Muscle of leg (tissue), 11 donors: ENCODE measurements around the gene MNT. TPM values are rescaled to one million over a fixed set of nuclear protein-coding genes. Genes with fewer than 3 reads are reported as not detected.

Experiments used
- DNase-seq: peaks from one replicate; pipeline ENCODE4 v3.0.0; 2013
- H3K27ac ChIP-seq: one replicate; pipeline ENCODE4 v1.5.1; 2013; ENCODE audit warnings: mild to moderate bottlenecking, low read length, control low read depth
- H3K27me3 ChIP-seq: one replicate; pipeline ENCODE4 v1.6.1; 2013; ENCODE audit warnings: low read length; ENCODE audit not compliant: control insufficient read depth, insufficient read depth
- H3K36me3 ChIP-seq: one replicate; pipeline ENCODE4 v1.6.1; 2013; ENCODE audit warnings: low read length; ENCODE audit not compliant: control insufficient read depth, insufficient read depth
- H3K4me1 ChIP-seq: one replicate; pipeline ENCODE4 v1.6.1; 2013; ENCODE audit warnings: low read length; ENCODE audit not compliant: control insufficient read depth, insufficient read depth
- H3K4me3 ChIP-seq: one replicate; pipeline ENCODE4 v1.5.1; 2013; ENCODE audit warnings: low read length, control low read depth
- H3K9me3 ChIP-seq: replicated peaks from 2 replicates; pipeline ENCODE4 v1.6.1; 2013; ENCODE audit warnings: low read depth, low read length; ENCODE audit not compliant: control insufficient read depth
- WGBS: methylation state at CpG from one replicate; pipeline ENCODE4 v1.1.5; 2013; ENCODE audit warnings: missing lambda C conversion rate; ENCODE audit not compliant: insufficient coverage; 5-methylcytosine and 5-hydroxymethylcytosine counted together
- polyA plus RNA-seq, 8 donors: library from polyadenylated mRNA; unstranded; fragments of 120-200 nt; gene quantifications; one replicate each; pipeline versions ENCODE4 v1.2.1 to v1.2.3, GENCODE V29; 2013; ENCODE audit warnings: inconsistent platforms in 1 of 8, low replicate concordance in 1 of 8; ENCODE audit not compliant: insufficient read length in 8 of 8, insufficient read depth in 1 of 8
- total RNA-seq: library from RNA; stranded (reverse); fragments of 120-200 nt; gene quantifications from one replicate; pipeline ENCODE4 v1.2.4, GENCODE V29; 2013

Gene MNT
- total and polyA plus RNA-seq, 9 donors, result 8.0 to 19.3 (median 16.0) TPM

GRCh38 chr17:2364763-2365116 lies 36.1 kb downstream of the MNT start:
- Histone ChIP-seq H3K27me3 (no peaks in the 10 kb centered on the region), H3K4me1 (peaks cover 19% of the 10 kb centered on the region), H3K4me3 (no peak overlapping the region), H3K9me3 (no peaks in the 10 kb centered on the region), H3K27ac (no peak overlapping the region), H3K36me3 (peaks cover 48% of the 10 kb centered on the region)
- 86% methylated on average over 8 of the region's 12 CpGs for WGBS
- no peak for DNase-seq

DNA sequence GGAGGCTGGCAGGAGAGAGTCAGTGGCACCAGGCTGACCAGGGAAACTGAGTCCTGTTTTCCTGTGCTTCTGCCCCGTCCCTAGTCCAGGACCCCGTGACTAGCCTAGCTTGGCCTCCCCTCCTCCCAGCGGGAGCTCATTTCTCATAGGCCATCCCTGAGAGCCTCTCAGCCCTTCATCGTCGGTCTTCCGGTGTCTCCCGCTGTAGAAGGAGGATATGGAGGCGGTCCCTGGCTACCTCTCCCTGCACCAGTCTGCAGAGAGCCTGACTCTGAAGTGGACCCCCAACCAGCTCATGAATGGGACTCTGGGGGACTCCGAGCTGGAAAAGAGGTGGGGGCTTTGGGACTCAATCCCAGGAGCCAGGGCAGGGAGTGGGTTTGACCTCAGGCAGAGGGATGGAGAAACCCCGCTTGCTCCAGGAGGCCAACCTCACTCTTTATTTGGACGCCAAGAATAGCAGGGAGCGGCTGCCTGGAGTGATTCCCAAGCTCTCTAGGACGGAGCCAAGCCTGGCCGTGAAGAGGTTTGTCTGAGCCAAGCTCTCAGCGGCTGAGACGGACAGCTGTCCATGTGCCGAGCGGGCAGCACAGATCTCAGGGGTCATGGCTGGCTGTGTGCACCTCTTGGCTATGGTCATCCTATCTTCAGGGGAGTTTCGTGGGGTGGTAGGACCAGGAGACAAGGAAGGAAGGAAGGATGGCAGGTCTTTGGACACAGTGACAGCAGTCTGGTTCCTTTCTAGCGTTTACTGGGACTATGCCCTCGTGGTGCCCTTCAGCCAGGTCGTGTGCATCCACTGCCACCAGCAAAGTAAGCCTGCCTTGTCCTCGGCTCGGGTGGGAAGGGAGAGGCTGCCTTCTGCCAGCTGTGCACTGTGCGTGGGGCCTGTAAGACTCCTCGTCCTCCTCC lies 36.8 kb downstream of the MNT start:
- 52% methylated on average over 23 of the region's 26 CpGs for WGBS
- Histone ChIP-seq H3K36me3 (peaks cover 48% of the 10 kb centered on the region), H3K4me1 (peaks cover 24% of the 10 kb centered on the region), H3K9me3 (no peaks in the 10 kb centered on the region), H3K4me3 (no peak overlapping the region), H3K27me3 (no peaks in the 10 kb centered on the region), H3K27ac (no peak overlapping the region)
- DNase-seq, result peak; percentile 62

- Histone ChIP-seq H3K9me3 (no peaks in the 10 kb centered on the region), H3K27ac (no peak overlapping the region), H3K36me3 (peaks cover 47% of the 10 kb centered on the region), H3K27me3 (no peaks in the 10 kb centered on the region), H3K4me1 (peaks cover 26% of the 10 kb centered on the region), H3K4me3 (no peak overlapping the region)
- 92% methylated on average over 20 of the region's 21 CpGs for WGBS
- DNase-seq, result no peak
These were observed 37.5 kb downstream of the MNT start for GRCh38 chr17:2363318-2363717.

- WGBS, result 92% methylated on average over 12 of the region's 14 CpGs
- no peak overlapping the region for H3K27ac ChIP-seq
- H3K27me3 ChIP-seq, result no peaks in the 10 kb centered on the region
- no peak for DNase-seq
- no peak overlapping the region for H3K4me3 ChIP-seq
- peaks cover 43% of the 10 kb centered on the region for H3K36me3 ChIP-seq
- peaks cover 26% of the 10 kb centered on the region for H3K4me1 ChIP-seq
- no peaks in the 10 kb centered on the region for H3K9me3 ChIP-seq
These were observed 38.0 kb downstream of the MNT start for GRCh38 chr17:2362881-2363280.

- H3K27me3 ChIP-seq, result no peaks in the 10 kb centered on the region
- H3K4me1 ChIP-seq, result peaks cover 26% of the 10 kb centered on the region
- no peak overlapping the region for H3K4me3 ChIP-seq
- H3K9me3 ChIP-seq, result no peaks in the 10 kb centered on the region
- 93% methylated on average over 19 of the region's 19 CpGs for WGBS
- H3K36me3 ChIP-seq, result peaks cover 39% of the 10 kb centered on the region
- no peak overlapping the region for H3K27ac ChIP-seq
- no peak for DNase-seq
These were observed 38.4 kb downstream of the MNT start for GRCh38 chr17:2362416-2362815.

- Histone ChIP-seq H3K27ac (no peak overlapping the region), H3K4me1 (peaks cover 26% of the 10 kb centered on the region), H3K36me3 (peaks cover 39% of the 10 kb centered on the region), H3K27me3 (no peaks in the 10 kb centered on the region), H3K4me3 (no peak overlapping the region), H3K9me3 (no peaks in the 10 kb centered on the region)
- DNase-seq, result no peak
- WGBS, result 95% methylated on average over 19 of the region's 20 CpGs
These were observed 38.8 kb downstream of the MNT start for GRCh38 chr17:2362016-2362415.

- no peak for DNase-seq
- no peaks in the 10 kb centered on the region for H3K27me3 ChIP-seq
- no peak overlapping the region for H3K27ac ChIP-seq
- H3K36me3 ChIP-seq, result peaks cover 32% of the 10 kb centered on the region
- peaks cover 26% of the 10 kb centered on the region for H3K4me1 ChIP-seq
- no peak overlapping the region for H3K4me3 ChIP-seq
- 87% methylated on average over 13 of the region's 21 CpGs for WGBS
- no peaks in the 10 kb centered on the region for H3K9me3 ChIP-seq
These were observed 39.7 kb downstream of the MNT start for GRCh38 chr17:2361010-2361760.

DNA sequence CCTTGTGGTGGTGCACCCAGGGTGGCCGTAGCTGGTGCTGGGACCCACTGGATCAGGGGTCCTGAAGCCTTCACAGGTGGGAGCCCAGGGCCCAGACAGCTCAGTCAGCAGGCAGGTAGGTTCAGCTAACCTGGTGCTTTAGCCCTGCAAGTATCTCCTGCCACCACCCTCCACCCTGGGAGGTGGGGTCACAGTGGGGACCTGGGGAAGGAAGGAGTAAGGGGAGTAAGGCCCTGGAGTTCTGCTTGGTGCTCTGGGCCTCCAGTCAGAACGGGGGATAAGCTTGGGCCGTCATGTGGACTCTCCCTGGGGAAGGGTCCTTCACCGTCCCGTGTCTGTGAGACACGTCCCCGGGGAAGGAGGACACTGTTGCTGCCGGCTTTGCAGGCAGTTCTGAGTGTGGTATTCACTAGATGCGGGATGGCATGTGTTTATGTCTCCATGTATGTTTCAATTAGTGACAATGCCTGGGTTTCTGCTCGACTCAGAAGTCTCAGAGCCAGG lies 42.9 kb downstream of the MNT start:
- no peak for DNase-seq
- Histone ChIP-seq H3K9me3 (no peaks in the 10 kb centered on the region), H3K27me3 (no peaks in the 10 kb centered on the region), H3K4me1 (peaks cover 8% of the 10 kb centered on the region), H3K4me3 (no peak overlapping the region), H3K27ac (no peak overlapping the region), H3K36me3 (peaks cover 14% of the 10 kb centered on the region)
- 73% methylated on average over 10 of the region's 10 CpGs for WGBS

DNA sequence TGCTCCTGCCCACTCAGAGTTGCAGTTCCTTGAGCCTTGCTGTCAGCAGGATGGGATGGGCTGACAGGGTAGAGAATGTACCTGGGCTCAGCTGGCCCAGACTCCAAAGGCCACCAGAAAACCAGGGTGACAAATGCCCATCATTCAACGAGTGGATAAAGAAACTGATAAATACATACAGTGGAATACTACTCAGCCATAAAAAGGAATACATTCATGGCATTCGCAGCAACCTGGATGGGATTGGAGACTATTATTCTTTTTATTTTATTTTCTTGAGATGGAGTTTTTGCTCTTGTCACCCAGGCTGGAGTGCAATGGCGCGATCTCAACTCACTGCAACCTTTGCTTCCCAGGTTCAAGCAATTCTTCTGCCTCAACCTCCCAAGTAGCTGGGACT lies 43.6 kb downstream of the MNT start:
- Histone ChIP-seq H3K27ac (no peak overlapping the region), H3K4me3 (no peak overlapping the region), H3K27me3 (no peaks in the 10 kb centered on the region), H3K36me3 (peaks cover 9% of the 10 kb centered on the region), H3K9me3 (no peaks in the 10 kb centered on the region), H3K4me1 (peaks cover 8% of the 10 kb centered on the region)
- 100% methylated on average over 2 of the region's 4 CpGs for WGBS
- no peak for DNase-seq

- Histone ChIP-seq H3K27ac (no peak overlapping the region), H3K27me3 (no peaks in the 10 kb centered on the region), H3K9me3 (no peaks in the 10 kb centered on the region), H3K36me3 (peaks cover 4% of the 10 kb centered on the region), H3K4me3 (no peak overlapping the region), H3K4me1 (peaks cover 4% of the 10 kb centered on the region)
- WGBS, result no CpG with 5 or more reads among the region's 8 CpGs
- DNase-seq, result no peak
These were observed 46.5 kb downstream of the MNT start for GRCh38 chr17:2354311-2354710.
